Activated naive CD4-positive, alpha-beta T cell treated with anti-CD3 and anti-CD28 coated beads, Interleukin-2, amount 10 ng/mL, durations not matched to agents 7 days and 5 days (primary cell): ENCODE measurements around the gene HEPH.
"Not testable (repeated sequence)": the region's sequence is repeated elsewhere in the genome, so short reads cannot be mapped to it uniquely, and the experiment has no call there.

ENCODE experiments used
- CTCF ChIA-PET: fragments of 350-600 bp; sonication (Branson Sonifier 250); formaldehyde crosslinking; loops from one replicate; lab custom pipeline; 2021; ENCODE audit warnings: antibody characterized with exemption; lab: Charles Lee
- DNase-seq: peaks from one replicate; pipeline ENCODE4 v3.0.0-alpha.2; 2020
- H3K27ac Mint-ChIP-seq: one replicate; pipeline ENCODE4 v1.8.0; 2021; ENCODE audit warnings: mild to moderate bottlenecking, moderate library complexity, mixed read lengths
- H3K27me3 Mint-ChIP-seq: one replicate; pipeline ENCODE4 v1.8.0; 2021; ENCODE audit warnings: mild to moderate bottlenecking, mixed read lengths
- H3K36me3 Mint-ChIP-seq: one replicate; pipeline ENCODE4 v1.8.0; 2021; ENCODE audit warnings: mixed read lengths
- H3K4me1 Mint-ChIP-seq: one replicate; pipeline ENCODE4 v1.8.0; 2021; ENCODE audit warnings: mixed read lengths
- H3K4me3 Mint-ChIP-seq: one replicate; pipeline ENCODE4 v1.8.0; 2021; ENCODE audit warnings: mild to moderate bottlenecking, moderate library complexity, mixed read lengths
- H3K9me3 Mint-ChIP-seq: one replicate; pipeline ENCODE4 v1.8.0; 2021; ENCODE audit warnings: mixed read lengths

Gene HEPH

GRCh38 chrX:66166671-66167070, 2.6 kb downstream of the HEPH start:
- Mint-ChIP-seq H3K36me3 (no peaks in the 10 kb centered on the region), H3K4me1 (no peaks in the 10 kb centered on the region), H3K4me3 (no peak overlapping the region), H3K9me3 (no peaks in the 10 kb centered on the region), H3K27me3 (no peaks in the 10 kb centered on the region), H3K27ac (no peak overlapping the region)
- DNase-seq: no peak
- CTCF ChIA-PET: no interaction called here

GRCh38 chrX:66167431-66167830, 3.4 kb downstream of the HEPH start:
- CTCF ChIA-PET: no interaction called here

GRCh38 chrX:66176134-66176533, 12.1 kb downstream of the HEPH start:
- CTCF ChIA-PET: no interaction called here
- Mint-ChIP-seq H3K4me1 (no peaks in the 10 kb centered on the region), H3K9me3 (peaks cover 12% of the 10 kb centered on the region)

More at GRCh38 chrX:66167431-66167830, 3.4 kb downstream of the HEPH start:
- H3K9me3 Mint-ChIP-seq: no peaks in the 10 kb centered on the region
- no peaks in the 10 kb centered on the region for H3K27me3 Mint-ChIP-seq
- no peak for DNase-seq
- no peak overlapping the region for H3K27ac Mint-ChIP-seq
- no peak overlapping the region for H3K4me3 Mint-ChIP-seq
- no peaks in the 10 kb centered on the region for H3K36me3 Mint-ChIP-seq
- no peaks in the 10 kb centered on the region for H3K4me1 Mint-ChIP-seq

DNA sequence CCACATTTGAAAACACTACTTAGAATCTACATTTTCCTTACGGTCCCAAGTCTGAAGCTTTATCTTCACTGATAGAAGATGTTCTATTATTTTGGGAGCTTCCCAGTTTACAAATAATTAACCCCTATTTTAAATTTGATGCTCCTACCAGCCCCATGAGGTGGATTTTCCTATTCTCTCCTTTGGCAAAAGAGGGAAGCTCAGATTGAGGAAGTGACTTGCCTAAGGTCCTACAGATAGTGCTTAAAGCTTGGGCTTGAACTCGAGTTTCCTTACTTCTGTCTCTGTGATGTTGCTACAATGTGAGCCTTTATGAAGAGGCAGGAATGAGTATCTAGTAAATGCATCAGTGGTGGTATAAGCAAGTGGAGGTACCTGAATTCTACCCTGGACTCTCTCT, 27.5 kb downstream of the HEPH start:
- CTCF ChIA-PET: no interaction called here
- H3K4me3 Mint-ChIP-seq: no peak overlapping the region

More at GRCh38 chrX:66176134-66176533, 12.1 kb downstream of the HEPH start:
- H3K36me3 Mint-ChIP-seq: no peaks in the 10 kb centered on the region
- no peaks in the 10 kb centered on the region for H3K27me3 Mint-ChIP-seq
- no peak overlapping the region for H3K27ac Mint-ChIP-seq
- DNase-seq: no peak
- H3K4me3 Mint-ChIP-seq: no peak overlapping the region

GRCh38 chrX:66193821-66194220, 29.8 kb downstream of the HEPH start:
- H3K36me3 Mint-ChIP-seq: no peaks in the 10 kb centered on the region
- DNase-seq: no peak
- H3K4me3 Mint-ChIP-seq: no peak overlapping the region
- no peaks in the 10 kb centered on the region for H3K9me3 Mint-ChIP-seq
- no peak overlapping the region for H3K27ac Mint-ChIP-seq
- H3K4me1 Mint-ChIP-seq: peaks cover 13% of the 10 kb centered on the region
- H3K27me3 Mint-ChIP-seq: no peaks in the 10 kb centered on the region
- CTCF ChIA-PET: no interaction called here

More for the DNA sequence above, 27.5 kb downstream of the HEPH start:
- Mint-ChIP-seq H3K9me3 (no peaks in the 10 kb centered on the region), H3K27me3 (no peaks in the 10 kb centered on the region), H3K27ac (no peak overlapping the region), H3K4me1 (peaks cover 13% of the 10 kb centered on the region), H3K36me3 (no peaks in the 10 kb centered on the region)
- DNase-seq: no peak

- no peaks in the 10 kb centered on the region for H3K9me3 Mint-ChIP-seq
- no peak for DNase-seq
- no peaks in the 10 kb centered on the region for H3K36me3 Mint-ChIP-seq
- H3K4me3 Mint-ChIP-seq: no peak overlapping the region
- CTCF ChIA-PET: interaction anchor here (0.7 to 2.5 kb wide), 4 partner anchors 208 to 671 kb away, joined by 3 to 7 read pairs (median 4); no protein-coding TSS in a partner anchor
- no peaks in the 10 kb centered on the region for H3K27me3 Mint-ChIP-seq
- H3K27ac Mint-ChIP-seq: no peak overlapping the region
- peaks cover 23% of the 10 kb centered on the region for H3K4me1 Mint-ChIP-seq
Observed at GRCh38 chrX:66200050-66200664, 36.1 kb downstream of the HEPH start.

DNA sequence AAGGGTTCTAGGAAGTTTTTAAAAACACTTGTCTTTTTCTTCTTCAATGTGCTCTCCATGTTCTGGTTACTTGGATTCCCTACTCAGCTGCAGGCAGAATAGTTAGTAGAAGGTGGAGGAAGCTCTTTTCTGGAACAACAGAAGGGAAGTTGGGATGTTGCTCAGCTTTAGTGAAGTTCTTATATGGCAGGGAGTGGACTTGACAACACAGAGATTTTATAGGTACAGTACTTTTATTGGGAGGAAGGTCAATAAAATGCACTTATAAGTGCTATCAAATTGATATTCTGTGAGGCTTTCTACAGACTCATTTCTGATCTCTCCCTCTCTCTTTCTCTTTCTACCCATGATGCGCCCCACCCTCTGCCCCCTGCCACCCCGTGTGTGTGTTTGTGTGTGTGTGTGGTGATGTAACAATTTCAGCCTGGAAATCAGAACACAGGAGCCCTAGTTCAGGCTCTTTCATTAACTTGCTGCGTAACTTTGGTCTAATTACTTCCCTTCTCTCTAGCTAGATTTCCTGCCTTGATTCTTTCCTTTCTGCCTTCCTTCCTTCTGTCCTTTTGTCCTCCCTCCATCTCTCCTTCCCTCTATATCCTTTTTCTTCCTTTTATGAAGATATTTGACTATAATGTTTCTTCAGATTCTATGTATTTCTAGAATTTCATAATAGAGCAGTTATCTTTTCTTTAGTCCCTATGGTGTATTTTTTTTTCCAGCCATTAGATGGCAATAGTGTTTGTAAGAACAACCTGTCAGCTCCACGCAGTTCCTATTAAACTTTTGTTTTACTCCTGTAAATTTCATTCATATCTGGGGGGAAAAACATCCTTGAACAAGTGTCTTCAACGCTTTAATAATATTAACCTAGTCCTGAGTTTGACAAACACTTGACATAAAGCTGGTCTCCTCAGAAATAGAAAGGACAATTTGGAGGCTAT, 37.1 kb downstream of the HEPH start:
- no peak overlapping the region for H3K4me3 Mint-ChIP-seq
- no peak for DNase-seq
- H3K27ac Mint-ChIP-seq: no peak overlapping the region
- no peaks in the 10 kb centered on the region for H3K36me3 Mint-ChIP-seq
- CTCF ChIA-PET: interaction anchor here (0.7 to 2.5 kb wide), 6 partner anchors 207 to 672 kb away, joined by 3 to 7 read pairs (median 4); no protein-coding TSS in a partner anchor
- H3K9me3 Mint-ChIP-seq: no peaks in the 10 kb centered on the region
- H3K4me1 Mint-ChIP-seq: peaks cover 23% of the 10 kb centered on the region
- no peaks in the 10 kb centered on the region for H3K27me3 Mint-ChIP-seq

DNA sequence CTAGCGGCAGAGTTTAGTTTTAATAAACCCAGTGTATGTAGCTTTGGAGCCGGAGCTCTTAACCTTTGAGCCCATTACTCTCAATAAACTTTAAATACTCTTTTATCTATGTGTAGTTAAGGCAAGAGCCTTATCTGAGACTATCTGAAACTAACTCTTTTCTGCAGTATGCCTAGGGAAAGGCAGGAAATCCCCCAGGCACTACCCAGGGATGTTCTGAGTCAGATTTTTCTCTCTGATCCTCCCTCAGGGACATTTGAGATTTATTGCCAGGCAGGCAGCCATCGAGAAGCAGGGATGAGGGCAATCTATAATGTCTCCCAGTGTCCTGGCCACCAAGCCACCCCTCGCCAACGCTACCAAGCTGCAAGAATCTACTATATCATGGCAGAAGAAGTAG, 39.1 kb downstream of the HEPH start:
- Mint-ChIP-seq H3K36me3 (no peaks in the 10 kb centered on the region), H3K9me3 (no peaks in the 10 kb centered on the region), H3K27ac (no peak overlapping the region), H3K27me3 (no peaks in the 10 kb centered on the region), H3K4me3 (no peak overlapping the region), H3K4me1 (peaks cover 23% of the 10 kb centered on the region)
- DNase-seq: no peak
- CTCF ChIA-PET: no interaction called here

DNA sequence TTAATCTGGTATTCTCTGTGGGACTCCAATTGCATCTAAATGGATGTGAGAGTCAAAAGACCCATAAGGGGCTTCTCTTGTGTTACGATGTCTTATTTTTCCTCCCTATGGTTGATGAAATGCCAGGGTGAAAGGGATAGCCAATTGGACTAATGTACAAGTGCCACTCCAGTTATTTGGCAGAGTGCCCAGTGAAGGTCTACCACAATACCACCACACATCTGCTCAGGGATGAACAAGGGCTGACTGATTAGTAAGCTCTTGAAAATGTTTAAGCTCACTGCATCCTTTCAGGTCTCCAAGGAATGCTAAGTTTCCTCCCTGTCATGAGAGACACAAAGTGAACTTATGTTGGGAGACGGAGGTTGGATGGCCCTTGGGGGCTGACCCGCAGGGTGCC, 57.8 kb downstream of the HEPH start:
- no peak overlapping the region for H3K27ac Mint-ChIP-seq
- DNase-seq: no peak
- no peaks in the 10 kb centered on the region for H3K36me3 Mint-ChIP-seq
- no peaks in the 10 kb centered on the region for H3K4me1 Mint-ChIP-seq
- CTCF ChIA-PET: no interaction called here
- no peaks in the 10 kb centered on the region for H3K9me3 Mint-ChIP-seq
- peaks cover 3% of the 10 kb centered on the region for H3K27me3 Mint-ChIP-seq
- H3K4me3 Mint-ChIP-seq: no peak overlapping the region

GRCh38 chrX:66232296-66232695, 68.2 kb downstream of the HEPH start:
- no peaks in the 10 kb centered on the region for H3K9me3 Mint-ChIP-seq
- no peaks in the 10 kb centered on the region for H3K36me3 Mint-ChIP-seq
- H3K4me1 Mint-ChIP-seq: no peaks in the 10 kb centered on the region
- CTCF ChIA-PET: no interaction called here
- no peaks in the 10 kb centered on the region for H3K27me3 Mint-ChIP-seq
- H3K4me3 Mint-ChIP-seq: no peak overlapping the region
- no peak overlapping the region for H3K27ac Mint-ChIP-seq
- DNase-seq: no peak

GRCh38 chrX:66233209-66233608, 69.2 kb downstream of the HEPH start:
- Mint-ChIP-seq H3K4me1 (no peaks in the 10 kb centered on the region), H3K27ac (no peak overlapping the region), H3K9me3 (no peaks in the 10 kb centered on the region), H3K27me3 (no peaks in the 10 kb centered on the region), H3K36me3 (no peaks in the 10 kb centered on the region), H3K4me3 (no peak overlapping the region)
- DNase-seq: no peak
- CTCF ChIA-PET: no interaction called here

GRCh38 chrX:66233904-66234303, 69.9 kb downstream of the HEPH start:
- H3K27me3 Mint-ChIP-seq, H3K4me1 Mint-ChIP-seq, H3K36me3 Mint-ChIP-seq, H3K4me3 Mint-ChIP-seq, H3K9me3 Mint-ChIP-seq, CTCF ChIA-PET, H3K27ac Mint-ChIP-seq, DNase-seq: not testable (repeated sequence)

GRCh38 chrX:66255359-66255967, 91.4 kb downstream of the HEPH start:
- H3K9me3 Mint-ChIP-seq: no peaks in the 10 kb centered on the region
- no peak overlapping the region for H3K4me3 Mint-ChIP-seq
- H3K4me1 Mint-ChIP-seq: no peaks in the 10 kb centered on the region
- no peak overlapping the region for H3K27ac Mint-ChIP-seq
- DNase-seq: no peak
- CTCF ChIA-PET: no interaction called here
- no peaks in the 10 kb centered on the region for H3K36me3 Mint-ChIP-seq
- H3K27me3 Mint-ChIP-seq: no peaks in the 10 kb centered on the region

GRCh38 chrX:66262807-66263206, 98.8 kb downstream of the HEPH start:
- no peaks in the 10 kb centered on the region for H3K9me3 Mint-ChIP-seq
- DNase-seq: no peak

More at GRCh38 chrX:66262807-66263206, 98.8 kb downstream of the HEPH start:
- H3K36me3 Mint-ChIP-seq: no peaks in the 10 kb centered on the region
- no peaks in the 10 kb centered on the region for H3K4me1 Mint-ChIP-seq
- H3K27ac Mint-ChIP-seq: no peak overlapping the region
- H3K4me3 Mint-ChIP-seq: no peak overlapping the region
- CTCF ChIA-PET: no interaction called here
- H3K27me3 Mint-ChIP-seq: no peaks in the 10 kb centered on the region
